ENCODE data around the gene TALDO1.

DNA sequence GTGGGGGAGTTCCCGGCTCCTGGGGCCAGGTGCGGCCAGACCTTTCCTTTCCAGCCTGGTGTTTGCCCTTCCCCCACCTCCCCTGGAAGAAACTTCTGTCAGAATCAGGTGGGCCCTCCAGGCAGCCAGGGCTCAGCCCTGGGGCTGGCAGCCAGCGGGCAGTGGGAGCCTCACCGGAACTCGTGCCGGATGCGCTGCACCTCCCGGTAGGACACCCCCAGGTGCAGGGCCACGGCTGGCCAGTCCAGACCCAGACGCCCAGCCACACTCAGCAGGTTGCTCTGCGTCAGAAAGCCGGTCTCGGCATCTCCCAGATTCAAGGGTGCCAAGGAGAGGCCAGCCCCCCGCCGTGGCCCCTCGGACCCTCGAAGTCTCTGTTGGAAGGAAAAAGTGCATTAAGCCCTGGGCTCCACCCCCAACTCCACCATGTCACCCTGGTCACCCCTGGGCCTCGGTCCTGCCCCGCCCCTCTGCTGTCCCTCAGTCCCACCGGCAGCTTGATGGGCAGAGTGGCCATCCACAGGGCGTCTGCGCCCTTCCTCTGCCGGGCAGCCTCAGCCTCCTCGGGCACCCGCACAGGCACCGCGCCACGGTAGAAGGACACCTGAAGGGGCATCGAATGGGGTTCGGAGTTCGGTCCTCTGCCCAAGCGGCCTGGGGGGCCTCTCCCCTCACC is 52.5 kb downstream of the TALDO1 start:
- TF ChIP-seq, protein P1, sequence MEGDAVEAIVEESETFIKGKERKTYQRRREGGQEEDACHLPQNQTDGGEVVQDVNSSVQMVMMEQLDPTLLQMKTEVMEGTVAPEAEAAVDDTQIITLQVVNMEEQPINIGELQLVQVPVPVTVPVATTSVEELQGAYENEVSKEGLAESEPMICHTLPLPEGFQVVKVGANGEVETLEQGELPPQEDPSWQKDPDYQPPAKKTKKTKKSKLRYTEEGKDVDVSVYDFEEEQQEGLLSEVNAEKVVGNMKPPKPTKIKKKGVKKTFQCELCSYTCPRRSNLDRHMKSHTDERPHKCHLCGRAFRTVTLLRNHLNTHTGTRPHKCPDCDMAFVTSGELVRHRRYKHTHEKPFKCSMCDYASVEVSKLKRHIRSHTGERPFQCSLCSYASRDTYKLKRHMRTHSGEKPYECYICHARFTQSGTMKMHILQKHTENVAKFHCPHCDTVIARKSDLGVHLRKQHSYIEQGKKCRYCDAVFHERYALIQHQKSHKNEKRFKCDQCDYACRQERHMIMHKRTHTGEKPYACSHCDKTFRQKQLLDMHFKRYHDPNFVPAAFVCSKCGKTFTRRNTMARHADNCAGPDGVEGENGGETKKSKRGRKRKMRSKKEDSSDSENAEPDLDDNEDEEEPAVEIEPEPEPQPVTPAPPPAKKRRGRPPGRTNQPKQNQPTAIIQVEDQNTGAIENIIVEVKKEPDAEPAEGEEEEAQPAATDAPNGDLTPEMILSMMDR (IDR thresholded peaks at IDR 0.05; ENCODE audit: poor library complexity): no peak
- TF ChIP-seq EZH2phosphoT487 (IDR thresholded peaks at IDR 0.05; ENCODE audit: low read depth, severe bottlenecking, unreplicated experiment): no peak
